ENCODE measurements around the gene TRIM75.
"Not testable (repeated sequence)": the region's sequence is repeated elsewhere in the genome, so short reads cannot be mapped to it uniquely, and the experiment has no call there.

TRIM75 gene

DNA sequence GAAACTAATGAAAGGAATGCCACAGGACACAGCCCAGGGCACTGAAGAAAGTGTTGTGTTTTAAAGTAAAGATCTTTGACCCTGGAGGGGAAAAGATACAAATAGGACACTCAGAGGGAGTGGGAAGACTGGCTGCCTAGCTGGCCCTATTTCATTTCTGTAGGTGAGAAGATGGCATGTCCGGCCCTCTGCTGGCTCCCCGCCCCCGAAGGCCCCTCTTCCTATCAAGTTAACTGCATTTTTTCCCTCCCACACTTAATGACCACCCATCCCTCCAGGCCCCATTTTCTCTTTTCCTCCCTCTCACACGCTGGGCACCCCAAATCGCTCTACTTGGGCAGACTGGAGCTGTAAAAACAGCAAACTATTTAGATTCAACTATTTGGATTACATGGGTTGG, 5.5 kb upstream of the TRIM75 start:
- H3K4me3 ChIP-seq (ENCODE audit: low read length): no peak overlapping the region
- TF ChIP-seq, protein P1, sequence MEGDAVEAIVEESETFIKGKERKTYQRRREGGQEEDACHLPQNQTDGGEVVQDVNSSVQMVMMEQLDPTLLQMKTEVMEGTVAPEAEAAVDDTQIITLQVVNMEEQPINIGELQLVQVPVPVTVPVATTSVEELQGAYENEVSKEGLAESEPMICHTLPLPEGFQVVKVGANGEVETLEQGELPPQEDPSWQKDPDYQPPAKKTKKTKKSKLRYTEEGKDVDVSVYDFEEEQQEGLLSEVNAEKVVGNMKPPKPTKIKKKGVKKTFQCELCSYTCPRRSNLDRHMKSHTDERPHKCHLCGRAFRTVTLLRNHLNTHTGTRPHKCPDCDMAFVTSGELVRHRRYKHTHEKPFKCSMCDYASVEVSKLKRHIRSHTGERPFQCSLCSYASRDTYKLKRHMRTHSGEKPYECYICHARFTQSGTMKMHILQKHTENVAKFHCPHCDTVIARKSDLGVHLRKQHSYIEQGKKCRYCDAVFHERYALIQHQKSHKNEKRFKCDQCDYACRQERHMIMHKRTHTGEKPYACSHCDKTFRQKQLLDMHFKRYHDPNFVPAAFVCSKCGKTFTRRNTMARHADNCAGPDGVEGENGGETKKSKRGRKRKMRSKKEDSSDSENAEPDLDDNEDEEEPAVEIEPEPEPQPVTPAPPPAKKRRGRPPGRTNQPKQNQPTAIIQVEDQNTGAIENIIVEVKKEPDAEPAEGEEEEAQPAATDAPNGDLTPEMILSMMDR (IDR thresholded peaks at IDR 0.05; ENCODE audit: insufficient read depth, low read depth, low read length, missing control alignments): no peak
- no peak for DNase-seq (ENCODE audit: low read depth)

DNA sequence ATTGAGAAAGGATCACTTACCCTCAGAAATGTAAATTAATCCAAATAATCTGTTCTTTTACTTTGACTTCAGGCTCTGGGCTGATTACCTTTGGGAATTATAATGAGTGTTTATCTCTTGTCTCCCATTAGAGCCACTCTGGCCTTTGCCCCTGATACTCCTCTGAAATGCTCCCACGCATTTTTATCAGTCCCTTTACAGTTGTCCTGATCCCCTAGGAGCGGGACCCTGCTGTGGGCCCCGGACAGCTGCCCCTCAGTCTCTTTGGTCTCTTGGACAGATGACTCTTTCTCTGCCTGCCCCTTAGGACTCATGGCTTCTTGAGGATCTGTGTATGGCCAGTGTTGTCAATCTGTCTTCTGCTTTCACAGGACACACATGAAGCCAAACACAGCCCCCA, 1.0 kb upstream of the TRIM75 start:
- H3K4me3 ChIP-seq (ENCODE audit: low read length): no peak overlapping the region
- TF ChIP-seq, protein P1 (IDR thresholded peaks at IDR 0.05; ENCODE audit: insufficient read depth, low read depth, low read length, missing control alignments): no peak
- no peak for DNase-seq (ENCODE audit: low read depth)

- TF ChIP-seq, protein P1 (IDR thresholded peaks at IDR 0.05; ENCODE audit: insufficient read depth, low read depth, low read length, missing control alignments): no peak
- no peak for DNase-seq (ENCODE audit: low read depth)
Observed at GRCh38 chr4:165055601-165056000, 1.9 kb downstream of the TRIM75 start.

DNA sequence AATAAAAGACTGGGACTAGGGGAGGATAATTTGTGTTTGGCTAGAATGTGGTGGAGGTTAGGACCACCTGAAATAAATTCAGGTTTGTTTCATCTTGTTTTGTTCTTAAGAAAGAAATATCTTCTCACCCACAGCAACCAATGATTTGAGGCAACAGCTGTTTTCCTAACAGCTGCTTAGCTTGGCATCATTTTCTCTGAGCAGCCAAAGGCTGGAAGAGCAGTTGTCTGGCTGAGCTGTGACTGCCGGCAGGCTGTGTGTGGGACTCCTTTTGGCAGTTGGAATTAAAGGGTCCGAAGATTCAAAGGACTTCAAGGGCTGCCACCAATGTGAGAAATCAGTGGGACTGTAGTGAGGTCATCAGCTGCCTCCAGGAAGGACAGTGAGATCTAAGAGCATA, 5.0 kb downstream of the TRIM75 start:
- TF ChIP-seq, protein P1 (IDR thresholded peaks at IDR 0.05; ENCODE audit: insufficient read depth, low read depth, low read length, missing control alignments): no peak
- H3K4me3 ChIP-seq (ENCODE audit: low read length): no peak overlapping the region
- no peak for DNase-seq (ENCODE audit: low read depth)

More at GRCh38 chr4:165055601-165056000, 1.9 kb downstream of the TRIM75 start:
- no peak overlapping the region for H3K4me3 ChIP-seq (ENCODE audit: low read length)

- TF ChIP-seq, protein P1 (IDR thresholded peaks at IDR 0.05; ENCODE audit: insufficient read depth, low read depth, low read length, missing control alignments): no peak
- no peak for DNase-seq (ENCODE audit: low read depth)
- H3K4me3 ChIP-seq (ENCODE audit: low read length): no peak overlapping the region
Observed at GRCh38 chr4:165059386-165059785, 5.7 kb downstream of the TRIM75 start.

DNA sequence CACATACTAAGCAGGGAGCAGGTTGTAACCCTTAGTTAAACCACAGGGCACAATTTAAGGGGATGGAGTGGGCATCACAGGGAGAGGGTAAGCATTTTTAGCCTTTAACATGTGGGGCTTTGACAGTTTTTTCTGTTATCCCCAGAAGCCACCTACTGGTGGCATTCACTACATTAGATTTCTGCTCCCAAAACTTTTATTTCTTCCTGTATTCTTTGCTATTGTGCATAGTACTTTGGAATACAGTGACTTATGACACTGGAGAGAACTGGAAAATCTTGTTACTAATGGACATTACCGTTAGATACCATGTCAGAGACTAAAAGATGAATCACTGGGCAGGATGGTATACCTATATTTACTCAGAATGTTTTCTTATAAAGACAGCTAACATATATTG, 7.3 kb downstream of the TRIM75 start:
- DNase-seq (ENCODE audit: low read depth): peak; percentile 58
- TF ChIP-seq, protein P1 (IDR thresholded peaks at IDR 0.05; ENCODE audit: insufficient read depth, low read depth, low read length, missing control alignments): peak; percentile 29

DNA sequence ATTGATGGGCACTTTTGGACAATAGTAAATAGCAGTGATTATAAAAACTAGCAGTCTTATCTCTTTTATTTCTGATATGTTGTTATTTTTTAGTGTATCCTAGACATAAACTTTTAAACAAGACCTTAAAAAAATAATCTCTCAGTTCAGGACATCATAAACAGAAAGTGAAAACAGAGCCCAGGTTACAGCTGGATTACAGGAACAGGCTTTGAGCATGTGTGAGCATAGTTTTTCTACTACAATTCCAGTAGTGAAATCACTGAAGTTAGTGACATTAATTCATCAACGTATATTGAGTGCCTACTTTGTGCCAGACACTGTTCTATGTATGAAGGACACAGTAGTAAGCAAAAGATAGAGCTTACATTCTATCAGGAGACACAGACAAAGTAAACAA, 16.9 kb downstream of the TRIM75 start:
- DNase-seq (ENCODE audit: low read depth): no peak
- TF ChIP-seq, protein P1 (IDR thresholded peaks at IDR 0.05; ENCODE audit: insufficient read depth, low read depth, low read length, missing control alignments): no peak

More for the DNA sequence above, 7.3 kb downstream of the TRIM75 start:
- H3K4me3 ChIP-seq (ENCODE audit: low read length): no peak overlapping the region

GRCh38 chr4:165073346-165073745, 19.7 kb downstream of the TRIM75 start:
- not testable (repeated sequence) for H3K4me3 ChIP-seq (ENCODE audit: low read length); DNase-seq (ENCODE audit: low read depth)

More for the DNA sequence above, 16.9 kb downstream of the TRIM75 start:
- H3K4me3 ChIP-seq (ENCODE audit: low read length): no peak overlapping the region
